ENCODE measurements around the gene POLR1H.

The POLR1H gene

GRCh38 chr6:30061858-30062458 lies 893 bp downstream of the POLR1H start:
- DNase-seq (ENCODE audit: low read depth in 2 of 2) = no peak

- no peak for DNase-seq (ENCODE audit: low read depth in 2 of 2)
These were observed 1.6 kb downstream of the POLR1H start for GRCh38 chr6:30062471-30063178.

- DNase-seq (ENCODE audit: low read depth in 2 of 2) = no peak
These were observed 2.2 kb downstream of the POLR1H start for GRCh38 chr6:30063315-30063714.

GRCh38 chr6:30066082-30066481 lies 5.0 kb downstream of the POLR1H start:
- DNase-seq (ENCODE audit: low read depth in 2 of 2) = no peak

- peak; percentile 97 to 99 for DNase-seq (ENCODE audit: low read depth in 2 of 2)
These were observed 5.8 kb downstream of the POLR1H start, which contains the start of gene PPP1R11 for GRCh38 chr6:30066577-30067459. TSS of gene PPP1R11 (plus strand) at chr6:30067198. CDS start at chr6:30067411, 213 bp downstream.

- DNase-seq (ENCODE audit: low read depth in 2 of 2) = no peak
These were observed 6.5 kb downstream of the POLR1H start for GRCh38 chr6:30067460-30068139.

GRCh38 chr6:30071081-30071818 lies 10.2 kb downstream of the POLR1H start:
- DNase-seq (ENCODE audit: low read depth in 2 of 2) = no peak

GRCh38 chr6:30071858-30072257 lies 10.8 kb downstream of the POLR1H start:
- no peak for DNase-seq (ENCODE audit: low read depth in 2 of 2)

- no peak for DNase-seq (ENCODE audit: low read depth in 2 of 2)
These were observed 12.6 kb downstream of the POLR1H start for GRCh38 chr6:30073489-30074235.

- DNase-seq (ENCODE audit: low read depth in 2 of 2) = no peak
These were observed 13.4 kb downstream of the POLR1H start for GRCh38 chr6:30074331-30075093.

- DNase-seq (ENCODE audit: low read depth in 2 of 2) = no peak
These were observed 14.2 kb downstream of the POLR1H start, which contains the start of gene RNF39 for GRCh38 chr6:30075094-30075789. TSS of gene RNF39 (minus strand) at chr6:30075769. CDS start at chr6:30075585, 184 bp downstream.

- DNase-seq (ENCODE audit: low read depth in 2 of 2) = no peak
These were observed 15.0 kb downstream of the POLR1H start for GRCh38 chr6:30075790-30076732.

GRCh38 chr6:30077218-30077617 lies 16.2 kb downstream of the POLR1H start:
- DNase-seq (ENCODE audit: low read depth in 2 of 2) = no peak

- DNase-seq (ENCODE audit: low read depth in 2 of 2) = no peak
These were observed 26.8 kb downstream of the POLR1H start for GRCh38 chr6:30087876-30088275.

- no peak for DNase-seq (ENCODE audit: low read depth in 2 of 2)
These were observed 30.7 kb downstream of the POLR1H start for GRCh38 chr6:30091577-30092381.

GRCh38 chr6:30092852-30093543 lies 31.9 kb downstream of the POLR1H start:
- DNase-seq (ENCODE audit: low read depth in 2 of 2) = no peak

Data from stimulated activated CD4-positive, alpha-beta T cell treated with anti-CD3 and anti-CD28 coated beads, Interleukin-12 subunit alpha, Interleukin-12 subunit beta, amount 100 ng/mL, for 24 hours (primary cell).